HEK293 (cell line): ENCODE results near the gene PHLDB1.
"Not testable (repeated sequence)": the region's sequence is repeated elsewhere in the genome, so short reads cannot be mapped to it uniquely, and the experiment has no call there.

ENCODE experiments used
- CTCF ChIA-PET: fragments of 350-600 bp; formaldehyde crosslinking; extraction: SDS; loops from one replicate; lab custom pipeline; 2021; ENCODE audit warnings: antibody characterized with exemption; lab: Yijun Ruan, JAX
- POLR2A ChIA-PET: fragments of 300-600 bp; formaldehyde crosslinking; extraction: SDS; loops from one replicate; lab custom pipeline; 2020; ENCODE audit warnings: antibody characterized with exemption, inconsistent platforms; lab: Yijun Ruan, JAX
- H3K27ac ChIP-seq: fragments of 200-500 bp; sonication (Bioruptor generic); 2 replicates; pipeline ENCODE4 v1.5.1; 2014; ENCODE audit warnings: low read depth, low read length, control low read depth, inconsistent platforms; ENCODE audit errors: extremely low read depth
- H3K36me3 ChIP-seq, 2 experiments: fragments of 200-500 bp in 1 of 2; sonication (Bioruptor generic) in 1 of 2; 1 replicate in 1 of 2; 2 replicates in 1 of 2; pipeline ENCODE4 v1.5.1; 2014 to 2017; ENCODE audit warnings: inconsistent platforms in 2 of 2, low read length in 2 of 2; ENCODE audit not compliant: control insufficient read depth in 2 of 2, insufficient read depth in 1 of 2
- H3K4me1 ChIP-seq: fragments of 200-500 bp; sonication (Bioruptor generic); 2 replicates; pipeline ENCODE4 v1.5.1; 2014; ENCODE audit warnings: mild to moderate bottlenecking, low read length, inconsistent platforms; ENCODE audit not compliant: control insufficient read depth, insufficient read depth
- H3K4me3 ChIP-seq: 2 replicates; pipeline ENCODE4 v1.5.1; 2011; ENCODE audit warnings: low read depth, mild to moderate bottlenecking, control low read depth, low read length, moderate library complexity
- H3K9me3 ChIP-seq: fragments of 200-500 bp; sonication (Bioruptor generic); 2 replicates; pipeline ENCODE4 v1.5.1; 2014; ENCODE audit warnings: low read depth, low read length, inconsistent platforms; ENCODE audit not compliant: control insufficient read depth, insufficient read depth
- OVOL3 ChIP-seq: fragments of 450-650 bp; formaldehyde crosslinking; IDR thresholded peaks from 2 replicates; pipeline ENCODE4 v1.5.1; 2016; ENCODE audit warnings: missing biosample characterization, missing genetic modification characterization
- PRDM1 ChIP-seq: fragments of 450-650 bp; formaldehyde crosslinking; IDR thresholded peaks from 2 replicates; pipeline ENCODE4; 2016; ENCODE audit warnings: missing biosample characterization, missing genetic modification characterization
- SCRT1 ChIP-seq: fragments of 450-650 bp; formaldehyde crosslinking; IDR thresholded peaks from 2 replicates; pipeline ENCODE4 v1.5.1; 2016; ENCODE audit warnings: missing biosample characterization, missing genetic modification characterization, borderline replicate concordance
- ZBTB11 ChIP-seq: fragments of 450-650 bp; formaldehyde crosslinking; conservative IDR thresholded peaks from 2 replicates; pipeline ENCODE4 v1.5.1; 2016; ENCODE audit warnings: low read depth, missing biosample characterization, missing genetic modification characterization
- ZEB2 ChIP-seq: fragments of 450-650 bp; formaldehyde crosslinking; IDR thresholded peaks from 2 replicates; pipeline ENCODE4 v1.5.1; 2016; ENCODE audit warnings: missing biosample characterization, missing genetic modification characterization
- ZFP3 ChIP-seq: fragments of 450-650 bp; formaldehyde crosslinking; IDR thresholded peaks from 2 replicates; pipeline ENCODE4 v1.5.1; 2016; ENCODE audit warnings: low read depth, missing biosample characterization, missing genetic modification characterization
- ZNF114 ChIP-seq: fragments of 450-650 bp; formaldehyde crosslinking; IDR thresholded peaks from 2 replicates; pipeline ENCODE4 v1.5.0; 2017; ENCODE audit warnings: missing biosample characterization, missing genetic modification characterization
- ZNF169 ChIP-seq: fragments of 450-650 bp; formaldehyde crosslinking; IDR thresholded peaks from 2 replicates; pipeline ENCODE4 v1.5.1; 2016; ENCODE audit warnings: missing biosample characterization, missing genetic modification characterization
- ZNF184 ChIP-seq: fragments of 450-650 bp; IDR thresholded peaks from 2 replicates; pipeline ENCODE4 v1.5.1; 2018; ENCODE audit warnings: missing biosample characterization, mild to moderate bottlenecking, missing genetic modification characterization
- ZNF202 ChIP-seq: fragments of 450-650 bp; formaldehyde crosslinking; IDR thresholded peaks from 2 replicates; pipeline ENCODE4 v1.5.1; 2016; ENCODE audit warnings: missing biosample characterization, missing genetic modification characterization, borderline replicate concordance
- ZNF211 ChIP-seq: fragments of 450-650 bp; formaldehyde crosslinking; IDR thresholded peaks from 2 replicates; pipeline ENCODE4 v1.5.1; 2016; ENCODE audit warnings: low read depth, missing biosample characterization, missing genetic modification characterization
- ZNF221 ChIP-seq: fragments of 450-650 bp; formaldehyde crosslinking; IDR thresholded peaks from 2 replicates; pipeline ENCODE4 v1.5.1; 2017; ENCODE audit warnings: missing biosample characterization, missing genetic modification characterization, borderline replicate concordance
- ZNF324 ChIP-seq: fragments of 450-650 bp; formaldehyde crosslinking; IDR thresholded peaks from 2 replicates; pipeline ENCODE4 v1.5.1; 2016; ENCODE audit warnings: missing biosample characterization, missing genetic modification characterization
- ZNF366 ChIP-seq: fragments of 450-650 bp; formaldehyde crosslinking; conservative IDR thresholded peaks from 2 replicates; pipeline ENCODE4 v1.5.1; 2016; ENCODE audit warnings: missing biosample characterization, missing genetic modification characterization
- ZNF433 ChIP-seq: fragments of 450-650 bp; formaldehyde crosslinking; IDR thresholded peaks from 2 replicates; pipeline ENCODE4 v1.5.1; 2016; ENCODE audit warnings: missing biosample characterization, missing genetic modification characterization, low read depth
- ZNF654 ChIP-seq: fragments of 450-650 bp; formaldehyde crosslinking; IDR thresholded peaks from 2 replicates; pipeline ENCODE4 v1.5.1; 2016; ENCODE audit warnings: low read depth, missing biosample characterization, missing genetic modification characterization
- ZNF664 ChIP-seq: fragments of 450-650 bp; formaldehyde crosslinking; IDR thresholded peaks from 2 replicates; pipeline ENCODE4 v1.5.1; 2016; ENCODE audit warnings: missing biosample characterization, missing genetic modification characterization
- ZNF692 ChIP-seq: fragments of 450-650 bp; formaldehyde crosslinking; IDR thresholded peaks from 2 replicates; pipeline ENCODE4 v1.5.1; 2016; ENCODE audit warnings: missing biosample characterization, missing genetic modification characterization
- ZNF701 ChIP-seq: fragments of 450-650 bp; formaldehyde crosslinking; IDR thresholded peaks from 2 replicates; pipeline ENCODE4 v1.5.1; 2016; ENCODE audit warnings: missing biosample characterization, missing genetic modification characterization
- ZNF768 ChIP-seq: fragments of 450-650 bp; formaldehyde crosslinking; IDR thresholded peaks from 2 replicates; pipeline ENCODE4 v1.5.1; 2018; ENCODE audit warnings: missing biosample characterization, mild to moderate bottlenecking, missing genetic modification characterization
- ZNF830 ChIP-seq: fragments of 450-650 bp; IDR thresholded peaks from 2 replicates; pipeline ENCODE4 v1.5.0; 2018; ENCODE audit warnings: missing biosample characterization, missing genetic modification characterization, low read depth, mild to moderate bottlenecking, moderate library complexity
- ZSCAN18 ChIP-seq: fragments of 450-650 bp; formaldehyde crosslinking; IDR thresholded peaks from 2 replicates; pipeline ENCODE4 v1.5.1; 2016; ENCODE audit warnings: missing biosample characterization, missing genetic modification characterization

Gene PHLDB1

GRCh38 chr11:118610773-118611432 lies 3.5 kb downstream of the PHLDB1 start (continued):
- no peak for TF ChIP-seq ZSCAN18 (tag by site-specific recombination)
- TF ChIP-seq ZNF701 (tag by site-specific recombination): no peak
- no peak for TF ChIP-seq ZNF768 (tag by site-specific recombination)
- no peak for TF ChIP-seq ZNF664 (tag by site-specific recombination)
- TF ChIP-seq ZNF830 (tag by site-specific recombination): no peak
- TF ChIP-seq ZNF169 (tag by site-specific recombination): no peak
- peak; percentile 55; the same call in 1 of the 2 replicates for TF ChIP-seq ZNF366 (tag by site-specific recombination)
- no peak for TF ChIP-seq ZNF202 (tag by site-specific recombination)
- no peak for TF ChIP-seq ZNF433
- peak; percentile 47 for TF ChIP-seq ZNF692 (tag by site-specific recombination)
- peak; percentile 24; the same call in 1 of the 2 replicates for TF ChIP-seq ZNF324
- no peak for TF ChIP-seq ZFP3 (tag by site-specific recombination)
- no peak for TF ChIP-seq ZNF221 (tag by site-specific recombination)
- peak; percentile 67 for TF ChIP-seq ZEB2 (tag by site-specific recombination)
- TF ChIP-seq PRDM1 (tag by site-specific recombination): peak; percentile 91
- TF ChIP-seq SCRT1: no peak
- TF ChIP-seq OVOL3 (tag by site-specific recombination): no peak
- TF ChIP-seq ZNF184 (tag by site-specific recombination): no peak
- TF ChIP-seq ZNF654 (tag by site-specific recombination): peak; percentile 34
- TF ChIP-seq ZBTB11: no peak
- TF ChIP-seq ZNF211 (tag by site-specific recombination): no peak
- TF ChIP-seq ZNF114 (tag by site-specific recombination): no peak

GRCh38 chr11:118611433-118611795 lies 4.0 kb downstream of the PHLDB1 start:
- POLR2A ChIA-PET: interaction anchor here (1.0 to 1.8 kb wide), 2 partner anchors 39 to 386 kb away, joined by 3 to 4 read pairs; partner anchors contain the start of genes ARCN1 and CENATAC
- not testable (repeated sequence) for H3K4me3 ChIP-seq, H3K9me3 ChIP-seq, H3K27ac ChIP-seq, H3K4me1 ChIP-seq
- H3K36me3 ChIP-seq: peaks cover 0 to 17% of the 10 kb centered on the region in 2 experiments; a peak in 1 of 3 replicates
- CTCF ChIA-PET: interaction anchor here (0.5 to 4.3 kb wide), 11 partner anchors 11 to 1566 kb away, joined by 3 to 31 read pairs (median 3); no protein-coding TSS in a partner anchor
